Measurements from ENCODE around the gene SEMA4F. TPM values are rescaled to one million over a fixed set of nuclear protein-coding genes. Genes with fewer than 3 reads are reported as not detected.

The SEMA4F gene
- total and polyA plus RNA-seq, 2 experiments from 2014 or later = 6.8 to 7.4 TPM

GRCh38 chr2:74671479-74671878 is 17.4 kb downstream of the SEMA4F start:
- Histone ChIP-seq H3K27ac (no peak overlapping the region), H3K4me1 (ENCODE audit: insufficient read depth) (no peaks in the 10 kb centered on the region), H3K9me3 (ENCODE audit: low read depth) (no peaks in the 10 kb centered on the region), H3K9me2 (replicated peaks; ENCODE audit: insufficient read depth) (no peaks in the 10 kb centered on the region), H3K27me3 (no peaks in the 10 kb centered on the region), H3K4me2 (no peak overlapping the region), H3K36me3 (replicated peaks; ENCODE audit: insufficient read depth, low read depth) (no peaks in the 10 kb centered on the region), H2AFZ (no peak overlapping the region), H3K4me3 (no peak overlapping the region), H3K79me2 (no peaks in the 10 kb centered on the region), H4K20me1 (ENCODE audit: insufficient read depth, poor library complexity, severe bottlenecking) (no peaks in the 10 kb centered on the region)
- TF ChIP-seq EZH2 (IDR thresholded peaks at IDR 0.05; ENCODE audit: borderline replicate concordance) (no peak), EZH2phosphoT487 (IDR thresholded peaks at IDR 0.05; ENCODE audit: low read depth, severe bottlenecking, unreplicated experiment) (no peak), CTCF (IDR thresholded peaks at IDR 0.05; ENCODE audit: poor library complexity) (no peak)
- no peak for DNase-seq (ENCODE audit: low spot score)

GRCh38 chr2:74673826-74674528 is 19.9 kb downstream of the SEMA4F start:
- Histone ChIP-seq H3K9me3 (ENCODE audit: low read depth) (no peaks in the 10 kb centered on the region), H3K4me1 (ENCODE audit: insufficient read depth) (no peaks in the 10 kb centered on the region), H3K36me3 (replicated peaks; ENCODE audit: insufficient read depth, low read depth) (no peaks in the 10 kb centered on the region), H3K4me2 (no peak overlapping the region), H3K4me3 (no peak overlapping the region), H3K27ac (no peak overlapping the region), H3K79me2 (no peaks in the 10 kb centered on the region), H2AFZ (no peak overlapping the region), H3K27me3 (no peaks in the 10 kb centered on the region), H4K20me1 (ENCODE audit: insufficient read depth, poor library complexity, severe bottlenecking) (no peaks in the 10 kb centered on the region), H3K9me2 (replicated peaks; ENCODE audit: insufficient read depth) (no peaks in the 10 kb centered on the region)
- WGBS (ENCODE audit: low lambda C conversion rate, missing lambda C conversion rate) = 88% methylated on average over 7 of the region's 7 CpGs
- no peak for TF ChIP-seq EZH2 (IDR thresholded peaks at IDR 0.05; ENCODE audit: borderline replicate concordance)
- no peak for TF ChIP-seq CTCF (IDR thresholded peaks at IDR 0.05; ENCODE audit: poor library complexity)
- no peak for TF ChIP-seq EZH2phosphoT487 (IDR thresholded peaks at IDR 0.05; ENCODE audit: low read depth, severe bottlenecking, unreplicated experiment)
- DNase-seq (ENCODE audit: low spot score) = no peak

- H3K27ac ChIP-seq = no peak overlapping the region
- no peaks in the 10 kb centered on the region for H3K79me2 ChIP-seq
- H3K36me3 ChIP-seq (replicated peaks; ENCODE audit: insufficient read depth, low read depth) = no peaks in the 10 kb centered on the region
- H3K4me1 ChIP-seq (ENCODE audit: insufficient read depth) = no peaks in the 10 kb centered on the region
- 75% methylated on average over 6 of the region's 6 CpGs for WGBS (ENCODE audit: low lambda C conversion rate, missing lambda C conversion rate)
- DNase-seq (ENCODE audit: low spot score) = no peak
- no peaks in the 10 kb centered on the region for H3K9me3 ChIP-seq (ENCODE audit: low read depth)
- TF ChIP-seq EZH2phosphoT487 (IDR thresholded peaks at IDR 0.05; ENCODE audit: low read depth, severe bottlenecking, unreplicated experiment) (no peak), CTCF (IDR thresholded peaks at IDR 0.05; ENCODE audit: poor library complexity) (peak; percentile 6)
- no peak overlapping the region for H3K4me2 ChIP-seq
- no peaks in the 10 kb centered on the region for H3K9me2 ChIP-seq (replicated peaks; ENCODE audit: insufficient read depth)
- no peaks in the 10 kb centered on the region for H4K20me1 ChIP-seq (ENCODE audit: insufficient read depth, poor library complexity, severe bottlenecking)
- no peak overlapping the region for H2AFZ ChIP-seq
- no peak overlapping the region for H3K4me3 ChIP-seq
- H3K27me3 ChIP-seq = no peaks in the 10 kb centered on the region
Observed at GRCh38 chr2:74675090-74675489, 21.0 kb downstream of the SEMA4F start.
